Endodermal cell (in vitro differentiated cells): ENCODE data around the gene LRP6. TPM values are rescaled to one million over a fixed set of nuclear protein-coding genes. Genes with fewer than 3 reads are reported as not detected.

Experiments
- DNase-seq: peaks from one replicate; pipeline ENCODE4 v3.0.0-alpha.2; 2017
- H3K27ac ChIP-seq: 2 replicates; pipeline ENCODE4 v1.5.1; 2013; ENCODE audit warnings: mild to moderate bottlenecking, low read depth, low read length, moderate library complexity
- H3K27me3 ChIP-seq: 2 replicates; pipeline ENCODE4 v1.6.1; 2013; ENCODE audit warnings: mild to moderate bottlenecking, low read length, moderate library complexity; ENCODE audit not compliant: insufficient read depth, control insufficient read depth, poor library complexity, severe bottlenecking
- H3K36me3 ChIP-seq: 2 replicates; pipeline ENCODE4 v1.7.0; 2013; ENCODE audit warnings: mild to moderate bottlenecking, low read length, moderate library complexity; ENCODE audit not compliant: control insufficient read depth, insufficient read depth
- H3K4me1 ChIP-seq: one replicate; pipeline ENCODE4 v1.7.0; 2013; ENCODE audit warnings: low read length; ENCODE audit not compliant: control insufficient read depth, insufficient read depth
- H3K4me3 ChIP-seq: 2 replicates; pipeline ENCODE4 v1.5.1; 2013; ENCODE audit warnings: mild to moderate bottlenecking, low read length, moderate library complexity
- H3K9ac ChIP-seq: 2 replicates; pipeline ENCODE4 v1.6.1; 2013; ENCODE audit warnings: mild to moderate bottlenecking, low read length, moderate library complexity; ENCODE audit not compliant: poor library complexity, severe bottlenecking; ENCODE audit errors: extremely low read depth
- H3K9me3 ChIP-seq: 2 replicates; pipeline ENCODE4 v1.6.1; 2013; ENCODE audit warnings: mild to moderate bottlenecking, low read length, moderate library complexity; ENCODE audit not compliant: control insufficient read depth
- H3K27ac Mint-ChIP-seq: 2 replicates; pipeline ENCODE4 v1.8.0; 2020; ENCODE audit warnings: mixed read lengths
- H3K27me3 Mint-ChIP-seq: 2 replicates; pipeline ENCODE4 v1.8.0; 2021; ENCODE audit warnings: mild to moderate bottlenecking, mixed read lengths; ENCODE audit not compliant: insufficient read depth
- H3K36me3 Mint-ChIP-seq: 2 replicates; pipeline ENCODE4 v1.8.0; 2020; ENCODE audit warnings: low read depth, mixed read lengths
- H3K4me1 Mint-ChIP-seq: 2 replicates; pipeline ENCODE4 v1.8.0; 2020; ENCODE audit warnings: mixed read lengths
- H3K4me3 Mint-ChIP-seq: 2 replicates; pipeline ENCODE4 v1.8.0; 2020; ENCODE audit warnings: mild to moderate bottlenecking, moderate library complexity, mixed read lengths
- H3K9me3 Mint-ChIP-seq: 2 replicates; pipeline ENCODE4 v1.8.0; 2020; ENCODE audit warnings: mild to moderate bottlenecking, mixed read lengths
- WGBS, 2 experiments: methylation state at CpG; one replicate each; pipeline versions ENCODE4 v1.1.5 to v1.1.7; 2013; ENCODE audit warnings: missing lambda C conversion rate in 2 of 2, mixed read lengths in 1 of 2; ENCODE audit not compliant: insufficient coverage in 1 of 2, insufficient read length in 1 of 2; 5-methylcytosine and 5-hydroxymethylcytosine counted together
- total RNA-seq, 2 donors: library from RNA; stranded (reverse); fragmentation: NEBNext Ultra II Directional in 1 of 2; extraction: Animal tissue kit (Norgen Biotek cat#: 25700) in 1 of 2; gene quantifications; 2 replicates in 1 of 2; 3 replicates in 1 of 2; pipeline ENCODE4 v1.2.1, GENCODE V29; 2021
- TF ChIP-seq, protein P1 (sequence below): fragments of 200-600 bp; sonication (generic); conservative IDR thresholded peaks from 2 replicates; pipeline ENCODE4 v1.5.0; 2021; ENCODE audit warnings: antibody characterized with exemption, mild to moderate bottlenecking

Gene LRP6
- total RNA-seq, 2 donors from 2014 or later = 109 to 182 TPM

- no peak for DNase-seq
- H3K9ac ChIP-seq = no peak overlapping the region
- Mint-ChIP-seq H3K36me3 (peaks cover 75% of the 10 kb centered on the region), H3K4me3 (no peak overlapping the region), H3K9me3 (peaks cover 45% of the 10 kb centered on the region), H3K4me1 (peaks cover 5% of the 10 kb centered on the region), H3K27me3 (no peaks in the 10 kb centered on the region), H3K27ac (no peak overlapping the region)
- TF ChIP-seq, protein P1, sequence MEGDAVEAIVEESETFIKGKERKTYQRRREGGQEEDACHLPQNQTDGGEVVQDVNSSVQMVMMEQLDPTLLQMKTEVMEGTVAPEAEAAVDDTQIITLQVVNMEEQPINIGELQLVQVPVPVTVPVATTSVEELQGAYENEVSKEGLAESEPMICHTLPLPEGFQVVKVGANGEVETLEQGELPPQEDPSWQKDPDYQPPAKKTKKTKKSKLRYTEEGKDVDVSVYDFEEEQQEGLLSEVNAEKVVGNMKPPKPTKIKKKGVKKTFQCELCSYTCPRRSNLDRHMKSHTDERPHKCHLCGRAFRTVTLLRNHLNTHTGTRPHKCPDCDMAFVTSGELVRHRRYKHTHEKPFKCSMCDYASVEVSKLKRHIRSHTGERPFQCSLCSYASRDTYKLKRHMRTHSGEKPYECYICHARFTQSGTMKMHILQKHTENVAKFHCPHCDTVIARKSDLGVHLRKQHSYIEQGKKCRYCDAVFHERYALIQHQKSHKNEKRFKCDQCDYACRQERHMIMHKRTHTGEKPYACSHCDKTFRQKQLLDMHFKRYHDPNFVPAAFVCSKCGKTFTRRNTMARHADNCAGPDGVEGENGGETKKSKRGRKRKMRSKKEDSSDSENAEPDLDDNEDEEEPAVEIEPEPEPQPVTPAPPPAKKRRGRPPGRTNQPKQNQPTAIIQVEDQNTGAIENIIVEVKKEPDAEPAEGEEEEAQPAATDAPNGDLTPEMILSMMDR = no peak
- no peak overlapping the region for H3K27ac ChIP-seq
- WGBS, 2 experiments = 83 to 93% methylated on average over 4 to 6 of the region's 6 CpGs
- H3K9me3 ChIP-seq = peaks cover 32% of the 10 kb centered on the region
- no peak overlapping the region for H3K4me3 ChIP-seq
- H3K36me3 ChIP-seq = peaks cover 28% of the 10 kb centered on the region
- H3K27me3 ChIP-seq = no peaks in the 10 kb centered on the region
- no peaks in the 10 kb centered on the region for H3K4me1 ChIP-seq
Observed at GRCh38 chr12:12107678-12108077, 159.2 kb downstream of the LRP6 start.

- peaks cover under 1% of the 10 kb centered on the region for H3K9me3 ChIP-seq
- no peaks in the 10 kb centered on the region for H3K27me3 ChIP-seq
- Mint-ChIP-seq H3K27ac (no peak overlapping the region), H3K9me3 (peaks cover 4% of the 10 kb centered on the region), H3K4me1 (peaks cover 8% of the 10 kb centered on the region), H3K4me3 (no peak overlapping the region), H3K27me3 (no peaks in the 10 kb centered on the region), H3K36me3 (peaks cover 77% of the 10 kb centered on the region)
- TF ChIP-seq, protein P1 = no peak
- WGBS, 2 experiments = 90 to 95% methylated on average over 4 to 6 of the region's 6 CpGs
- DNase-seq = no peak
- peaks cover 19% of the 10 kb centered on the region for H3K36me3 ChIP-seq
- H3K27ac ChIP-seq = no peak overlapping the region
- H3K4me3 ChIP-seq = no peak overlapping the region
- H3K4me1 ChIP-seq = no peaks in the 10 kb centered on the region
- H3K9ac ChIP-seq = no peak overlapping the region
Observed at GRCh38 chr12:12099102-12099501, 167.7 kb downstream of the LRP6 start.

DNA sequence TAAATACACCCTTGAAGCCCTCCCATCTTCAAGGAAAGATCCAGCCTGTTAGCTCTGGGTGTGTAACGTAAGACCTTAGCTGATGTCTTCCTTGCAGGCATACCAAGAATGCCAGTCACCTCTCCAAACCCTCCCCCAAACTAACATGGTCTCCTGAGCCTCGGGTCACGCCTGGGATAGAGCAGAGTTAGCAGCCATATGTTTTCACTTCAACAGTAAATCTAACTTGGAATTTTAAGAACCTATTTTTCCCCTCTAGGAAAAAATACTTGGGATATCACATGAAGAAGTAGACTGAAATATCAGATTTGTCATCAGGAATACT, 168.2 kb downstream of the LRP6 start:
- WGBS, 2 experiments = 100% methylated on average over 1 to 3 of the region's 3 CpGs
- Mint-ChIP-seq H3K4me3 (no peak overlapping the region), H3K36me3 (peaks cover 72% of the 10 kb centered on the region), H3K27ac (no peak overlapping the region), H3K4me1 (peaks cover 8% of the 10 kb centered on the region), H3K27me3 (no peaks in the 10 kb centered on the region), H3K9me3 (no peaks in the 10 kb centered on the region)
- Histone ChIP-seq H3K9me3 (no peaks in the 10 kb centered on the region), H3K36me3 (peaks cover 15% of the 10 kb centered on the region), H3K4me1 (no peaks in the 10 kb centered on the region), H3K27me3 (no peaks in the 10 kb centered on the region), H3K27ac (no peak overlapping the region), H3K4me3 (no peak overlapping the region), H3K9ac (no peak overlapping the region)
- DNase-seq = no peak
- TF ChIP-seq, protein P1 = no peak
